ENCODE results near the gene ABHD8. TPM values are rescaled to one million over a fixed set of nuclear protein-coding genes. Genes with fewer than 3 reads are reported as not detected.

ABHD8 gene
- total and polyA plus RNA-seq, 3 donors from 2014 or later, result 27.1 to 70.7 (median 49.1) TPM

- intact Hi-C loops (cut with DNase I; ENCODE audit: low total_unique reads), result loop anchor here (5.0 kb wide), 1 partner anchor 39 kb away; no protein-coding TSS in a partner anchor
- no peak for DNase-seq
- Histone ChIP-seq H3K36me3 (ENCODE audit: low read depth, missing control alignments) (no peaks in the 10 kb centered on the region), H3K27ac (peak overlapping the region; percentile 31 to 47), H3K4me1 (peaks cover 12% of the 10 kb centered on the region), H3K9me3 (no peaks in the 10 kb centered on the region), H3K4me3 (no peak overlapping the region), H3K27me3 (no peaks in the 10 kb centered on the region)
- 69% methylated on average over 2 of the region's 2 CpGs for WGBS, 2 donors
- no peak for TF ChIP-seq POLR2A (IDR thresholded peaks at IDR 0.05)
- TF ChIP-seq, protein P1, sequence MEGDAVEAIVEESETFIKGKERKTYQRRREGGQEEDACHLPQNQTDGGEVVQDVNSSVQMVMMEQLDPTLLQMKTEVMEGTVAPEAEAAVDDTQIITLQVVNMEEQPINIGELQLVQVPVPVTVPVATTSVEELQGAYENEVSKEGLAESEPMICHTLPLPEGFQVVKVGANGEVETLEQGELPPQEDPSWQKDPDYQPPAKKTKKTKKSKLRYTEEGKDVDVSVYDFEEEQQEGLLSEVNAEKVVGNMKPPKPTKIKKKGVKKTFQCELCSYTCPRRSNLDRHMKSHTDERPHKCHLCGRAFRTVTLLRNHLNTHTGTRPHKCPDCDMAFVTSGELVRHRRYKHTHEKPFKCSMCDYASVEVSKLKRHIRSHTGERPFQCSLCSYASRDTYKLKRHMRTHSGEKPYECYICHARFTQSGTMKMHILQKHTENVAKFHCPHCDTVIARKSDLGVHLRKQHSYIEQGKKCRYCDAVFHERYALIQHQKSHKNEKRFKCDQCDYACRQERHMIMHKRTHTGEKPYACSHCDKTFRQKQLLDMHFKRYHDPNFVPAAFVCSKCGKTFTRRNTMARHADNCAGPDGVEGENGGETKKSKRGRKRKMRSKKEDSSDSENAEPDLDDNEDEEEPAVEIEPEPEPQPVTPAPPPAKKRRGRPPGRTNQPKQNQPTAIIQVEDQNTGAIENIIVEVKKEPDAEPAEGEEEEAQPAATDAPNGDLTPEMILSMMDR (IDR thresholded peaks at IDR 0.05), result no peak
Measured at GRCh38 chr19:17347877-17348276, 44.7 kb upstream of the ABHD8 start.

- intact Hi-C loops (cut with DNase I; ENCODE audit: low total_unique reads), result loop anchor here (5.0 kb wide), 1 partner anchor 40 kb away; no protein-coding TSS in a partner anchor
- no peak for DNase-seq
- Histone ChIP-seq H3K36me3 (ENCODE audit: low read depth, missing control alignments) (no peaks in the 10 kb centered on the region), H3K27ac (peak overlapping the region; percentile 31 to 47), H3K4me1 (peaks cover 12% of the 10 kb centered on the region), H3K27me3 (no peaks in the 10 kb centered on the region), H3K4me3 (no peak overlapping the region), H3K9me3 (no peaks in the 10 kb centered on the region)
- TF ChIP-seq, protein P1 (IDR thresholded peaks at IDR 0.05), result no peak
- TF ChIP-seq POLR2A (IDR thresholded peaks at IDR 0.05), result no peak
- WGBS, 2 donors, result 24 to 29% methylated on average over 4 to 6 of the region's 6 CpGs
Measured at GRCh38 chr19:17347361-17347760, 44.1 kb upstream of the ABHD8 start.

- Histone ChIP-seq H3K9me3 (no peaks in the 10 kb centered on the region), H3K27me3 (no peaks in the 10 kb centered on the region), H3K27ac (no peak overlapping the region), H3K4me3 (no peak overlapping the region), H3K36me3 (ENCODE audit: low read depth, missing control alignments) (no peaks in the 10 kb centered on the region), H3K4me1 (peaks cover 12% of the 10 kb centered on the region)
- peak; percentile 86 for DNase-seq
- WGBS, 2 donors, result 2 to 18% methylated on average over 19 to 24 of the region's 24 CpGs
- TF ChIP-seq, protein P1 (IDR thresholded peaks at IDR 0.05), result peak; percentile 91 to 96 (median 95)
- TF ChIP-seq POLR2A (IDR thresholded peaks at IDR 0.05), result no peak
- intact Hi-C loops (cut with DNase I; ENCODE audit: low total_unique reads), result loop anchor here (5.0 kb wide), 1 partner anchor 41 kb away; no protein-coding TSS in a partner anchor
Measured at GRCh38 chr19:17346109-17346671, 43.0 kb upstream of the ABHD8 start.

GRCh38 chr19:17341845-17342244 lies 38.6 kb upstream of the ABHD8 start:
- H3K4me3 ChIP-seq, result no peak overlapping the region
- no peaks in the 10 kb centered on the region for H3K36me3 ChIP-seq (ENCODE audit: low read depth, missing control alignments)
- no peaks in the 10 kb centered on the region for H3K9me3 ChIP-seq
- 75 to 83% methylated on average over 7 of the region's 7 CpGs for WGBS, 2 donors
- TF ChIP-seq, protein P1 (IDR thresholded peaks at IDR 0.05), result no peak
- TF ChIP-seq POLR2A (IDR thresholded peaks at IDR 0.05), result no peak
- DNase-seq, result no peak
- no peaks in the 10 kb centered on the region for H3K27me3 ChIP-seq
- no peak overlapping the region for H3K27ac ChIP-seq
- H3K4me1 ChIP-seq, result peaks cover 10% of the 10 kb centered on the region
- intact Hi-C loops (cut with DNase I; ENCODE audit: low total_unique reads), result no loop called here

DNA sequence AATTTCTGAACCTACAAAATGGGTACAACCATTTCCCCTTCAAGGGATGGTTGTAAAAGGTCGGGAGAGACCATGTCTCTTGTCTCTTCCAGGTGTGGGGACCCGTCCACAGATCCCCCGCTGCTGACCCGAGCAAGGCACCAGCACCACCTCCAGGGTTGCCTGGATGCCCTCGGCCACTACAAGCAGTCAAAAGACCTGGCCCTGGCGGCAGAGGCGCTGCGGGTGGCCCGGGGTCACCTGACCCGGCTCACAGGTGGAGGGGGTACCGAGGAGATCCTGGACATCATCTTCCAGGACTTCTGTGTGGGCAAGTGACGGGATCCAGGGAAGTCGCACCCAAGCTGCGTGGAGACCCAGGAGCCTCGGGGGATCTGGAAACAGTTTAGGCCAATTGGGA lies 38.2 kb upstream of the ABHD8 start:
- DNase-seq, result no peak
- Histone ChIP-seq H3K27ac (no peak overlapping the region), H3K27me3 (no peaks in the 10 kb centered on the region), H3K36me3 (ENCODE audit: low read depth, missing control alignments) (no peaks in the 10 kb centered on the region), H3K9me3 (no peaks in the 10 kb centered on the region), H3K4me3 (no peak overlapping the region), H3K4me1 (peaks cover 11% of the 10 kb centered on the region)
- 64 to 74% methylated on average over 7 to 15 of the region's 15 CpGs for WGBS, 2 donors
- intact Hi-C loops (cut with DNase I; ENCODE audit: low total_unique reads), result no loop called here
- TF ChIP-seq, protein P1 (IDR thresholded peaks at IDR 0.05), result no peak
- TF ChIP-seq POLR2A (IDR thresholded peaks at IDR 0.05), result no peak

All from testis (tissue), 3 donors.